Effector CD8-positive, alpha-beta T cell (primary cell): Measurements from ENCODE around the gene TFCP2.
"Not testable (repeated sequence)": the region's sequence is repeated elsewhere in the genome, so short reads cannot be mapped to it uniquely, and the experiment has no call there.

Source experiments
- DNase-seq: peaks from one replicate; lab custom pipeline; 2025; lab: John Stamatoyannopoulos, UW

The TFCP2 gene

DNA sequence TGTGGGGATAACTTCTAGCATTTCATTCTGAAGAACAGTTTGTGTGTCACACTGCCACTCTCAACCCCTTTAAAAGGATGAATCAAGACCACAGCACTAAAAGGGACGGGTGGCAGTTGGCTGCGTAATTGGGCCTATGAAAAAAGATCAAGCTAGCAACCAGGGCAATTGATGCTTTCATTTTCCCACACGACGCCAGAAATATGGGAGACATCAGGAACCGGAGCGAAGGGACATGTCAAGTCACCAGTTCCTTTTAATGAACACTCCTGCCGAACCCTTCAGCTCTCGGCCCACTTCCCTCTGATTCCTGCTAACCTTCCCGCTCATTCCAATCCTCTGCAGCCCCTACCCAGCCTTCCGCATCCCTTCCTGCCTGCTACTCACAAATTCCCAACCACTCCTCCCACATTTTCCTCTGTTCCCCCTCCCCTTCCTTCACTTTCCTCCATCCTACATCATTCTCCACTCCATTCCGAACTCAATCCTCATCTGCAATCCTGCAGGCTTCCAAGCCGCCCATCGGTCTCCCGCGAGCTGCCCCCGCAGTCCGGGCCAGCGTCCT lies 90.3 kb downstream of the TFCP2 start:
- peak; percentile 16 for DNase-seq

DNA sequence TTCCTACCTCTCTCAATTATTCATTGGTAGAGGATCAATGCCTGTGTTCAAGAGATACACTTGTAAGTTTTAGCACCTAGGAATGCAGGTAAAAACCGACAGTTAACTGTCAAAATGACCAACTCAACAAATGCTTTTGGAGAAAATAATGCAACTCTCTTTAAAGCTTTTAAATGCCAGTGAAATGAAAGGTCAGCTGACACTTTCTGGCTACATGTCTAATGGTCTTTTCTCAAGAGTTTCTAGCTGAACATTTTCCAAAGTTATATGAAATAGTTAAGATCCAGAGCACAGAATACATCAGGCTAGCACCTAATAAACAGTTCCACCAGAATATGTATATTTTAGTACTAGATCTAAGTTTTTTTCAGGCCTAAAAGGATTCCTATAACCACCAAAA lies 91.5 kb downstream of the TFCP2 start:
- no peak for DNase-seq

DNA sequence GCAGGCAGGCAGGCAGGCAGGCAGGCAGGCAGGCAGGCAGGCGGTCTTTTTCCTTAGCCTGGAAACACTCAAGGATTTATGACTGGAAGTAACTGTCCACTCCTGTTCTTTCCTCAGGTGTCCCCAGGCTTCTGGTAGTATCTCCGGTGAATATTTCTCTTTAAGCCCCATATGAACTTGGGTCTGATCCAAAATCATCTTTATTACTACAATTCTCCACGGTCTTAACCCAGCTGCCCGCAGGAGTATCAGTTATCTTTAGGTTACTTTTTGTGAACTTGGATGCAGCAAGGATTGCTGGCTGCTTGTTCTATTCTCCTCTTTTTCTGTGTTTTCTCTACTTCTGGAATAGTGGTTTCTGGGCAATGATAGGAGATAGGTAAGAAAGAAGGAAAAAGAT lies 92.8 kb downstream of the TFCP2 start:
- DNase-seq = no peak

- not testable (repeated sequence) for DNase-seq
Measured at GRCh38 chr12:51078866-51079265, 94.1 kb downstream of the TFCP2 start.

GRCh38 chr12:51078346-51078745 lies 94.6 kb downstream of the TFCP2 start:
- DNase-seq = not testable (repeated sequence)

GRCh38 chr12:51077930-51078329 lies 95.0 kb downstream of the TFCP2 start:
- DNase-seq = no peak

- no peak for DNase-seq
Measured at GRCh38 chr12:51076236-51076930, 96.6 kb downstream of the TFCP2 start.

- no peak for DNase-seq
Measured at GRCh38 chr12:51075390-51075789, 97.5 kb downstream of the TFCP2 start.

- DNase-seq = no peak
Measured at GRCh38 chr12:51071663-51072062, 101.3 kb downstream of the TFCP2 start.

GRCh38 chr12:51070004-51070403 lies 102.9 kb downstream of the TFCP2 start:
- no peak for DNase-seq

- no peak for DNase-seq
Measured at GRCh38 chr12:51067771-51068170, 105.2 kb downstream of the TFCP2 start.

GRCh38 chr12:51067229-51067628 lies 105.7 kb downstream of the TFCP2 start:
- DNase-seq = no peak

- no peak for DNase-seq
Measured at GRCh38 chr12:51065530-51065929, 107.4 kb downstream of the TFCP2 start.

- no peak for DNase-seq
Measured at GRCh38 chr12:51062631-51063397, 110.1 kb downstream of the TFCP2 start.

GRCh38 chr12:51059086-51059485 lies 113.8 kb downstream of the TFCP2 start:
- no peak for DNase-seq

DNA sequence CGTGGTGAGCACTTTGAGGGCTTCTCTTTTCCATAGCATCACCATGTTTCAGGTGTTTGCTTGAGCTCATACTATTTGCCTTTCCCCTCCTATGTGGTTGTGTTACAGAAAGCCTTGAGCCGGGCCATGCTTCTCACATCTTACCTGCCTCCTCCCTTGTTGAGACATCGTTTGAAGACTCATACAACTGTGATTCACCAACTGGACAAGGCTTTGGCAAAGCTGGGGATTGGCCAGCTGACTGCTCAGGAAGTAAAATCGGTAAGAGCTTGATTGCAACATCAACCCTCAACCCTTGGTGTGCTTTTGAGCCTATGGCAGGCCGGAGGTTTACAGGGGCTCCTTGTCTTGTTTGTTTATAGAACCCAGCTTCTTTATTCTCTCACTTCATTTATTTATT lies 116.7 kb downstream of the TFCP2 start:
- DNase-seq = no peak

DNA sequence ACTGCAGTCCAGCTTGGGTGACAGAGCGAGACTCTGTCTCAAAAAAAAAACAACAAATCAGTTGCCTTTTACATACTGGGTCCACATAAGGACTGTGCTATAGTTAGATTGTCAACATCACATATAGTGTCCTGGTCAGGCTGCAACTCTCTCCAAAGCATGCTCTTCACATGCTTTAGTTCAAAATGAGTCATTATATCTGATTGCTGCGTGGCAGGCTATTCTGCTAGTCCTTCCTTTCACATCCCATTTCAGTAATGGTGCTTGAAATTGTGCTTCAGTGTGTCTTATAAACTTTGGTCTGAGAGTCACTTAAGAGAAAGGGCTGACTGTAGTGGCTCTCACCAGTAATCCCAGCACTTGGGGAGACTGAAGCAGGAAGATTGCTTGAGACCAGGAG lies 117.9 kb downstream of the TFCP2 start:
- DNase-seq = no peak

DNA sequence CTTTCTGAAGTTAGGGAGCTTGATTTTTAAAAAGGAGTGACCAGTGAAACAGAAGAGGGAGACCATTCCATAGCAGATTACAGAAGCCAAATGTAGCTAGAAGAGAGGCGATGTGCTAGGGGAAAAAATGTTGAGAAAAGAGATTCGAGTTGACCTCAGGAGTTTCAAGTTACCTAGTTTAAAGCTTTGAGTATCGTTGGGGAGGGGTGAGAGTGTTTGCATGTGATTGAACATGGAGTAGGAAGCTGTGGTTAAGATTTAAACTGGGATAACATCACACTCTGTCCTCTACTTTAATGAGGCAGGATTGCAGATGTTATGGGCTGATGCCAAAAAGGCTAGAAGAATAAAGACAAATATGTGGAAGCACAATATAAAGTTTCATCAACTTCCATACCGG lies 121.1 kb downstream of the TFCP2 start:
- DNase-seq = no peak

GRCh38 chr12:51049525-51049924 lies 123.4 kb downstream of the TFCP2 start:
- no peak for DNase-seq

DNA sequence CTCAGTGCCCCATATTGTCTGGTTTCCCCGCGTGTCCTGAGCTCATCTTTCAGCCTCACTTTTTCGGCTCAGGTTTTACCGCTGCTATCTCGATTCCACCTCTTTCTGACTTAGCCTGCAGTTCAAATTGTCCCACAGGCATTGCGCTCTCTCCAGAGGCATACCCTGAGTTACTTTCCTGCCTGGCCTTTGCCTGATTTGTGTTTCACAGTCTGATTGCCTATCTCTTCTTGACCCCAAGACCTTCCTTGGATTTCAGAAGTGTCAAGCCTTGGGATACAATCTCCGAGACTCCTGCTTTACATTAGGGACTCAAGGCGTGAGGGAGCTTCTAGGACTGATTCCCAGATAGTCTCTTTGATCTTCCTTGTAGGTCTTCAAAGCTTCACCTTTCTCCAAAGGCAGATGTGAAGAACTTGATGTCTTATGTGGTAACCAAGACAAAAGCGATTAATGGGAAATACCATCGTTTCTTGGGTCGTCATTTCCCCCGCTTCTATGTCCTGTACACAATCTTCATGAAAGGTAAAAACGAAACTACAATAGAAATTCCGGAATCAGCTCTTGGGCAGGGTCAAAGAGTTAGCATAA lies 124.2 kb downstream of the TFCP2 start:
- no peak for DNase-seq

- peak; percentile 84 for DNase-seq
Measured at GRCh38 chr12:51047655-51048540, 125.0 kb downstream of the TFCP2 start, which contains the start of gene LETMD1. Gene LETMD1, plus strand, starts transcription at chr12:51048327. Its CDS starts 30 bp downstream, at chr12:51048357.
